H1 (cell line): ENCODE data around the gene WWC2. TPM values are rescaled to one million over a fixed set of nuclear protein-coding genes. Genes with fewer than 3 reads are reported as not detected.

ENCODE experiments used
- CTCF ChIA-PET: fragments of 300-600 bp; sonication (Branson Sonifier 250); formaldehyde crosslinking; loops from one replicate; lab custom pipeline; 2021; ENCODE audit not compliant: partially characterized antibody; lab: Charles Lee
- POLR2A ChIA-PET: fragments of 300-600 bp; sonication (Branson Sonifier 250); formaldehyde crosslinking; loops from one replicate; lab custom pipeline; 2021; ENCODE audit warnings: inconsistent platforms; ENCODE audit not compliant: partially characterized antibody; lab: Charles Lee
- DNase-seq, 2 experiments: peaks; one replicate each; pipeline versions ENCODE4 v3.0.0 to v3.0.0-alpha.2; 2010 to 2022; ENCODE audit warnings: low spot score in 2 of 2, low read depth in 1 of 2, mixed read lengths in 1 of 2
- FAIRE-seq: peaks from 2 replicates; lab custom pipeline; 2011; peaks lifted over from hg19 to GRCh38; lab: Jason Lieb, UNC
- H2AFZ ChIP-seq: 2 replicates; pipeline ENCODE4 v1.8.1; 2012; ENCODE audit warnings: low read length, inconsistent platforms
- H2AK5ac ChIP-seq: 2 replicates; pipeline ENCODE4 v1.6.1; 2013; ENCODE audit warnings: low read depth, low read length
- H2BK120ac ChIP-seq: replicated peaks from 2 replicates; pipeline ENCODE3; 2013; ENCODE audit warnings: low read depth, low read length, inconsistent platforms
- H2BK12ac ChIP-seq: 2 replicates; pipeline ENCODE4 v1.6.1; 2013; ENCODE audit warnings: low read depth, low read length
- H2BK15ac ChIP-seq: 2 replicates; pipeline ENCODE4 v1.6.1; 2013; ENCODE audit warnings: low read length
- H2BK20ac ChIP-seq: 2 replicates; pipeline ENCODE4 v1.6.1; 2013; ENCODE audit warnings: low read length
- H2BK5ac ChIP-seq: 2 replicates; pipeline ENCODE4 v1.6.1; 2013; ENCODE audit warnings: low read depth, low read length
- H3K14ac ChIP-seq: 2 replicates; pipeline ENCODE4 v1.6.1; 2013; ENCODE audit warnings: inconsistent platforms; ENCODE audit not compliant: insufficient read length
- H3K18ac ChIP-seq: 2 replicates; pipeline ENCODE4 v1.6.1; 2013; ENCODE audit warnings: low read length; ENCODE audit errors: extremely low read depth
- H3K23ac ChIP-seq: 2 replicates; pipeline ENCODE4 v1.6.1; 2013; ENCODE audit warnings: inconsistent platforms; ENCODE audit not compliant: insufficient read length
- H3K23me2 ChIP-seq: 2 replicates; pipeline ENCODE4 v1.6.1; 2013; ENCODE audit warnings: low read depth, low read length
- H3K27ac ChIP-seq: 2 replicates; pipeline ENCODE4 v1.6.1; 2011; ENCODE audit warnings: low read depth, low read length, inconsistent platforms
- H3K27me3 ChIP-seq, 4 experiments: replicated peaks in 1 of 4; 1 replicate in 1 of 4; 2 replicates in 3 of 4; pipeline versions ENCODE4 v1.6.1 to v1.8.1; 2011 to 2013; ENCODE audit warnings: low read length in 3 of 4, mild to moderate bottlenecking in 3 of 4, inconsistent platforms in 2 of 4, mixed read lengths in 2 of 4, moderate library complexity in 1 of 4; ENCODE audit not compliant: control insufficient read depth in 3 of 4, insufficient read depth in 3 of 4; ENCODE audit errors: extremely low read depth in 1 of 4
- H3K36me3 ChIP-seq, 4 experiments: 2 replicates each; pipeline versions ENCODE4 v1.6.1 to v1.8.1; 2011 to 2013; ENCODE audit warnings: mild to moderate bottlenecking in 4 of 4, low read length in 3 of 4, moderate library complexity in 2 of 4, control low read depth in 1 of 4, inconsistent platforms in 1 of 4; ENCODE audit not compliant: insufficient read depth in 4 of 4, control insufficient read depth in 2 of 4
- H3K4ac ChIP-seq: replicated peaks from 2 replicates; pipeline ENCODE3; 2013; ENCODE audit warnings: low read length, low read depth, mixed read lengths, inconsistent platforms; ENCODE audit not compliant: insufficient read length
- H3K4me1 ChIP-seq, 4 experiments: replicated peaks in 1 of 4; 1 replicate in 1 of 4; 2 replicates in 3 of 4; pipeline versions ENCODE4 v1.6.1 to v1.8.1; 2011 to 2013; ENCODE audit warnings: low read length in 3 of 4, inconsistent platforms in 2 of 4, mixed read lengths in 1 of 4; ENCODE audit not compliant: insufficient read depth in 4 of 4, control insufficient read depth in 3 of 4
- H3K4me2 ChIP-seq, 2 experiments: 2 replicates each; pipeline versions ENCODE4 v1.6.1 to v1.8.1; 2011 to 2013; ENCODE audit warnings: low read depth in 2 of 2, low read length in 2 of 2, control low read depth in 1 of 2, inconsistent platforms in 1 of 2, mild to moderate bottlenecking in 1 of 2; ENCODE audit not compliant: insufficient read depth in 1 of 2
- H3K4me3 ChIP-seq, 4 experiments: fragments of 200-600, 300-600 bp in 1 of 4; sonication (generic), shearing (Covaris generic), sonication (Bioruptor Twin) in 1 of 4; 2 replicates each; pipeline versions ENCODE4 v1.5.1 to v1.8.1; 2011 to 2016; ENCODE audit warnings: low read length in 4 of 4, low read depth in 3 of 4, control low read depth in 2 of 4, inconsistent platforms in 2 of 4, mild to moderate bottlenecking in 2 of 4, mixed read lengths in 1 of 4, moderate library complexity in 1 of 4; ENCODE audit not compliant: insufficient read depth in 2 of 4; ENCODE audit errors: extremely low read depth in 1 of 4
- H3K56ac ChIP-seq: replicated peaks from 2 replicates; pipeline ENCODE3; 2013; ENCODE audit warnings: low read depth, mild to moderate bottlenecking, mixed read lengths, low read length, inconsistent platforms; ENCODE audit not compliant: insufficient read length
- H3K79me1 ChIP-seq: 2 replicates; pipeline ENCODE4 v1.6.1; 2013; ENCODE audit warnings: low read depth, low read length, control low read depth
- H3K79me2 ChIP-seq, 2 experiments: 2 replicates each; pipeline versions ENCODE4 v1.6.1 to v1.8.1; 2012 to 2013; ENCODE audit warnings: low read length in 2 of 2, mild to moderate bottlenecking in 2 of 2, inconsistent platforms in 1 of 2; ENCODE audit not compliant: insufficient read depth in 2 of 2, control insufficient read depth in 1 of 2
- H3K9ac ChIP-seq, 4 experiments: replicated peaks in 1 of 4; 1 replicate in 1 of 4; 2 replicates in 3 of 4; pipeline versions ENCODE4 v1.6.1 to v1.8.1; 2011 to 2013; ENCODE audit warnings: low read depth in 3 of 4, low read length in 3 of 4, control low read depth in 2 of 4, mild to moderate bottlenecking in 2 of 4, moderate library complexity in 2 of 4, inconsistent platforms in 1 of 4; ENCODE audit errors: extremely low read depth in 1 of 4
- H3K9me3 ChIP-seq, 2 experiments: 2 replicates each; pipeline versions ENCODE4 v1.6.1 to v1.8.1; 2012 to 2013; ENCODE audit warnings: mild to moderate bottlenecking in 2 of 2, moderate library complexity in 2 of 2, control low read depth in 1 of 2, inconsistent platforms in 1 of 2, low read depth in 1 of 2, low read length in 1 of 2, mixed read lengths in 1 of 2; ENCODE audit not compliant: insufficient read depth in 2 of 2
- H4K20me1 ChIP-seq, 2 experiments: replicated peaks in 1 of 2; 2 replicates each; pipeline versions ENCODE3 to v1.8.1; 2011 to 2013; ENCODE audit warnings: inconsistent platforms in 2 of 2, low read length in 2 of 2, mild to moderate bottlenecking in 1 of 2; ENCODE audit not compliant: insufficient read depth in 2 of 2, control insufficient read depth in 1 of 2
- H4K5ac ChIP-seq: 2 replicates; pipeline ENCODE4 v1.6.1; 2013; ENCODE audit warnings: low read length, low read depth, mixed read lengths, inconsistent platforms; ENCODE audit not compliant: insufficient read length
- H4K8ac ChIP-seq: 2 replicates; pipeline ENCODE4 v1.8.0; 2013; ENCODE audit warnings: mild to moderate bottlenecking, moderate library complexity, low read length, inconsistent platforms; ENCODE audit not compliant: insufficient read depth; ENCODE audit errors: extremely low read depth
- H4K91ac ChIP-seq: replicated peaks from 2 replicates; pipeline ENCODE3; 2013; ENCODE audit warnings: low read length, mixed read lengths, inconsistent platforms; ENCODE audit not compliant: insufficient read length
- CBX5 ChIP-seq: fragments of 300-800, 300-1000 bp; sonication (generic); IDR thresholded peaks from 2 replicates; pipeline ENCODE4 v1.7.1; 2016; ENCODE audit warnings: antibody characterized with exemption, low read length, low read depth
- KDM4A ChIP-seq: IDR thresholded peaks from one replicate; pipeline ENCODE4 v1.7.1; 2012; ENCODE audit warnings: low read depth, mild to moderate bottlenecking, moderate library complexity, low read length, inconsistent platforms; ENCODE audit not compliant: severe bottlenecking
- SIX5 ChIP-seq: IDR thresholded peaks from 2 replicates; pipeline ENCODE4 v1.6.1; 2011; ENCODE audit warnings: mild to moderate bottlenecking, low read depth, low read length
- TEAD4 ChIP-seq: IDR thresholded peaks from 2 replicates; pipeline ENCODE4 v1.6.1; 2012; ENCODE audit warnings: low read depth, low read length, inconsistent platforms, mixed read lengths
- WGBS, 2 experiments: shearing (Covaris generic) in 1 of 2; methylation state at CpG; one replicate each; pipeline versions ENCODE4 v1.1.6 to v1.1.7; 2013 to 2015; ENCODE audit warnings: low lambda C conversion rate in 2 of 2, mixed read lengths in 2 of 2, inconsistent platforms in 1 of 2, low coverage in 1 of 2, missing lambda C conversion rate in 1 of 2; ENCODE audit not compliant: insufficient replicate concordance in 2 of 2, insufficient coverage in 1 of 2, insufficient read length in 1 of 2; ENCODE audit errors: extremely low coverage in 1 of 2, missing lambda C conversion rate in 1 of 2; 5-methylcytosine and 5-hydroxymethylcytosine counted together
- polyA plus RNA-seq, 7 experiments: library from polyadenylated mRNA; depleted of rRNA in 3 of 7; stranded (reverse) in 5 of 7; unstranded in 2 of 7; fragments of >200 nt in 5 of 7; fragments of 200-250 nt in 2 of 7; gene quantifications; 1 replicate in 5 of 7; 2 replicates in 1 of 7; 4 replicates in 1 of 7; pipeline versions ENCODE4 v1.2.1 to v1.2.3, GENCODE V29; 2011 to 2013; ENCODE audit warnings: missing spikeins in 2 of 7, mixed read lengths in 2 of 7
- total RNA-seq: library from RNA; stranded (reverse); fragmentation: NEBNext Ultra II Directional; extraction: Animal tissue kit (Norgen Biotek cat#: 25700); gene quantifications from 2 replicates; pipeline ENCODE4 v1.2.1, GENCODE V29; 2021

WWC2 gene
- total and polyA plus RNA-seq, 2 of the 8 experiments (the other 6 are each of a cell fraction or from before 2014, with no cell fraction given) = 17.6 to 135 TPM

DNA sequence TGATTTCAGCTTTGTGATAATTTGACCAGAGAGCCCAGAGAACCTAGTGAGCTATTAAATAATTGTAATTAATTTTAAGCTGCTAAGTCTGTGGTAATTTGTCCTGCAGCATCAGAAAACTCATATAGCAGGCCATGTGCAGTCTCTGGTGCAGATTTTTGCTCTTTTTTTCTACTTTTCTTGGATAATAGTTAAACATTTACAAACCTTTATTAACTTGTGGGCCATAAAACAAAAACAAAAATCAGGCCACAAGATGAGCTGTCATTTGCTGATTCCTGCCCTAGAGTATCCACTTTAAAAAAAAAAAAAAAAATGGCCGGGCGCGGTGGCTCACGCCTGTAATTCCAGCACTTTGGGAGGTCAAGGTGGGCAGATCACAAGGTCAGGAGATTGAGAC is 121.2 kb downstream of the WWC2 start:
- no peak overlapping the region for H4K91ac ChIP-seq
- no peak overlapping the region for H2BK12ac ChIP-seq
- no peaks in the 10 kb centered on the region for H3K27me3 ChIP-seq
- no peak overlapping the region for H3K56ac ChIP-seq
- no peak overlapping the region for H3K4me2 ChIP-seq
- no peaks in the 10 kb centered on the region for H4K20me1 ChIP-seq
- POLR2A ChIA-PET = interaction anchor here (0.7 to 1.8 kb wide), 3 partner anchors 13 to 122 kb away, joined by 3 to 7 read pairs (median 3); no protein-coding TSS in a partner anchor
- H2BK5ac ChIP-seq = no peak overlapping the region
- FAIRE-seq = no peak
- no peak overlapping the region for H3K9ac ChIP-seq
- no peak overlapping the region for H3K23ac ChIP-seq
- no peak overlapping the region for H2BK20ac ChIP-seq
- 92% methylated on average over 4 of the region's 4 CpGs; no CpG with 5 or more reads in 1 of the 2 experiments for WGBS, 2 experiments
- TF ChIP-seq TEAD4 (no peak), KDM4A (no peak), SIX5 (no peak), CBX5 (no peak)
- TF ChIP-seq, all 59 proteins: peak for 0
- H3K79me1 ChIP-seq = no peaks in the 10 kb centered on the region
- H3K14ac ChIP-seq = no peak overlapping the region
- no peaks in the 10 kb centered on the region for H3K23me2 ChIP-seq
- CTCF ChIA-PET = interaction anchor here (0.7 to 2.4 kb wide), 4 partner anchors 29 to 298 kb away, joined by 3 to 6 read pairs (median 4); no protein-coding TSS in a partner anchor
- H3K4ac ChIP-seq = no peak overlapping the region
- H3K36me3 ChIP-seq = peaks cover 0 to 5% (median 2%) of the 10 kb centered on the region in 4 experiments; a peak in 2 of 8 replicates
- H3K4me3 ChIP-seq = no peak overlapping the region
- DNase-seq = no peak
- H3K9me3 ChIP-seq = no peaks in the 10 kb centered on the region; a peak in 1 of 4 replicates
- no peak overlapping the region for H4K8ac ChIP-seq
- H3K27ac ChIP-seq = no peak overlapping the region
- H3K18ac ChIP-seq = no peak overlapping the region
- no peak overlapping the region for H2BK120ac ChIP-seq
- H2AFZ ChIP-seq = no peak overlapping the region
- no peak overlapping the region for H2AK5ac ChIP-seq
- H2BK15ac ChIP-seq = no peak overlapping the region
- peaks cover 0 to 5% of the 10 kb centered on the region in 2 experiments; a peak in 2 of 4 replicates for H3K79me2 ChIP-seq
- no peak overlapping the region for H4K5ac ChIP-seq
- no peaks in the 10 kb centered on the region; a peak in 1 of 7 replicates for H3K4me1 ChIP-seq
